ENCODE data around the gene DPYSL3.

- TF ChIP-seq CTCF (IDR thresholded peaks at IDR 0.05) = no peak
- no peak for TF ChIP-seq POLR2A (IDR thresholded peaks at IDR 0.05)
These were observed 79.2 kb downstream of the DPYSL3 start for GRCh38 chr5:147430628-147431027.
